ENCODE measurements around the gene SVEP1. TPM values are rescaled to one million over a fixed set of nuclear protein-coding genes. Genes with fewer than 3 reads are reported as not detected.

The SVEP1 gene
- total RNA-seq, 4 donors from 2014 or later = 53.8 to 97.8 (median 78.8) TPM

DNA sequence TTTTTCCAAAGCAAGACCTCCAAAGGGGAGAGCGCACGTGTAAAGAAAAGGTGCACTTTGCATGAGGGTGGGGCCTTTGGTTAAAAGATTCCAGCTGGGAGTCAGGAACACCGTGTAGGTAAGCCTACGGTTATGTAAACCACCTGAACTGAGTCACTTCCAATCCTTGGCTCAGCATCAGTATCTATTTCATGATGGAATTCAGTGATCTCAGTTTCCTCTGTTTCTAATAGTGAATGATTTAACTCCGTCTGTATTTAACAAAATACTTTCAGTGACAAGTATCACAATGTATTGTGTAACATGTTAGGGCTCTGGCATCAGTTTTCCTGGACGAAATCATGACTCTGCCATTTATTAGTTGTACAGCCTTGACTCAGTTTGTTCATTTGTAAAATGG, 1.3 kb upstream of the SVEP1 start:
- Histone ChIP-seq H3K27ac (peak overlapping the region in 1 of 4 donors; percentile 90), H3K36me3 (no peaks in the 10 kb centered on the region), H3K4me3 (no peak overlapping the region), H3K9me3 (peaks cover 0 to 18% (median 0%) of the 10 kb centered on the region in 4 donors), H3K27me3 (peaks cover 0 to 11% of the 10 kb centered on the region in 2 donors), H3K4me1 (peaks cover 0 to 21% (median 0%) of the 10 kb centered on the region in 4 donors)
- DNase-seq (ENCODE audit: low spot score in 2 of 2) = no peak
- TF ChIP-seq, protein P1, sequence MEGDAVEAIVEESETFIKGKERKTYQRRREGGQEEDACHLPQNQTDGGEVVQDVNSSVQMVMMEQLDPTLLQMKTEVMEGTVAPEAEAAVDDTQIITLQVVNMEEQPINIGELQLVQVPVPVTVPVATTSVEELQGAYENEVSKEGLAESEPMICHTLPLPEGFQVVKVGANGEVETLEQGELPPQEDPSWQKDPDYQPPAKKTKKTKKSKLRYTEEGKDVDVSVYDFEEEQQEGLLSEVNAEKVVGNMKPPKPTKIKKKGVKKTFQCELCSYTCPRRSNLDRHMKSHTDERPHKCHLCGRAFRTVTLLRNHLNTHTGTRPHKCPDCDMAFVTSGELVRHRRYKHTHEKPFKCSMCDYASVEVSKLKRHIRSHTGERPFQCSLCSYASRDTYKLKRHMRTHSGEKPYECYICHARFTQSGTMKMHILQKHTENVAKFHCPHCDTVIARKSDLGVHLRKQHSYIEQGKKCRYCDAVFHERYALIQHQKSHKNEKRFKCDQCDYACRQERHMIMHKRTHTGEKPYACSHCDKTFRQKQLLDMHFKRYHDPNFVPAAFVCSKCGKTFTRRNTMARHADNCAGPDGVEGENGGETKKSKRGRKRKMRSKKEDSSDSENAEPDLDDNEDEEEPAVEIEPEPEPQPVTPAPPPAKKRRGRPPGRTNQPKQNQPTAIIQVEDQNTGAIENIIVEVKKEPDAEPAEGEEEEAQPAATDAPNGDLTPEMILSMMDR (IDR thresholded peaks at IDR 0.05) = no peak
- TF ChIP-seq POLR2A (IDR thresholded peaks at IDR 0.05) = no peak
- no peak for TF ChIP-seq EP300 (IDR thresholded peaks at IDR 0.05)
- 78 to 82% methylated on average over 6 of the region's 6 CpGs for WGBS, 2 donors

DNA sequence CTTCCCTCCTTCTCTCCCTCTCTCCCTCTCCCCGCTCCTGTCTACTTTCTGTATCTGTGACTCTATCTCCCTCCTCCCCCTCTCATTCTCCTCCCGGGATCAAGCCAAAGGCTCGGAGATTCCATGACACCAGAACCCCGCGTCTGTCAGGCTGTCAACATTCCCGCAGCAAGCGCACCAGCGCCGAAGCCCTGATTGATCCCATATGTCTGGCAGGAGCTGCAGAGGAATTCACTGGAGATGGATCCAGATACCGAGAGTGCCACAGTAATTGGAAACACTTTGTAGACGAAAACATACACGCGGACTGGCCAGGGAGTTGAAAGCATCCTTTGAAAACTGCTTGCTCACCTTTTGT, 300 bp upstream of the SVEP1 start:
- Histone ChIP-seq H3K36me3 (no peaks in the 10 kb centered on the region), H3K27me3 (peaks cover 0 to 11% of the 10 kb centered on the region in 2 donors), H3K9me3 (peaks cover 0 to 10% (median 0%) of the 10 kb centered on the region in 4 donors), H3K4me3 (peak overlapping the region; percentile 27 to 64 (median 46)), H3K4me1 (peaks cover 0 to 21% (median 0%) of the 10 kb centered on the region in 4 donors), H3K27ac (peak overlapping the region; percentile 57 to 90 (median 74))
- TF ChIP-seq, protein P1 (IDR thresholded peaks at IDR 0.05) = no peak
- TF ChIP-seq EP300 (IDR thresholded peaks at IDR 0.05) (peak in 1 of 2 donors; percentile 63), POLR2A (IDR thresholded peaks at IDR 0.05) (no peak)
- WGBS, 2 donors = 0 to 3% methylated on average over 13 of the region's 13 CpGs
- DNase-seq (ENCODE audit: low spot score in 2 of 2) = peak in 1 of 2 donors; percentile 52

DNA sequence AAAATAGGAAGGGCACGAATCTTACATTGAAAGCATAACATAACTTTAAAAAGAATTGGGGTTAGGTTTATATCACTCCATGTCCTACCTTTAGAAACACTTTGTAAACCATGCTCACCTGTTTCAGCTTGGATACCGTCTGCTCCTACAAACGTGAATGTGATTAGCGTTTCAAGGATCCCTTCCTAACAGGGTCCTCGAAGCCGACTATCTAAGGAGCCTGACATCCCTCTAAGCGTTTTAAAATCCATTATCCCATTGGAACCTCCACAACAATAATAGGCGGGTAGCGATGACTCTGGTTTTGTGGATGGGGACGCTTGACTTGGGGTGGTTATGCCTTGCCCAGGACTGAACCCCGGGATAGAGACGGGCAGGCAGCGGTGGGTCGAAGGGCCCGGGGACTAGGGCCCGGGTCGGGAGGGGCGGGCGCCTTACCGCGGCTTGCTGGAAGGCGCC, 937 bp downstream of the SVEP1 start:
- no peaks in the 10 kb centered on the region for H3K36me3 ChIP-seq
- no peak for TF ChIP-seq POLR2A (IDR thresholded peaks at IDR 0.05)
- TF ChIP-seq, protein P1 (IDR thresholded peaks at IDR 0.05) = no peak
- TF ChIP-seq EP300 (IDR thresholded peaks at IDR 0.05) = no peak
- WGBS, 2 donors = 13% methylated on average over 22 of the region's 22 CpGs
- peak overlapping the region; percentile 27 to 64 (median 46) for H3K4me3 ChIP-seq
- H3K27me3 ChIP-seq = peaks cover 0 to 11% of the 10 kb centered on the region in 2 donors
- H3K4me1 ChIP-seq = peaks cover 0 to 21% (median 0%) of the 10 kb centered on the region in 4 donors
- peak overlapping the region; percentile 57 to 90 (median 74) for H3K27ac ChIP-seq
- H3K9me3 ChIP-seq = peaks cover 0 to 3% (median 0%) of the 10 kb centered on the region in 4 donors
- no peak for DNase-seq (ENCODE audit: low spot score in 2 of 2)

DNA sequence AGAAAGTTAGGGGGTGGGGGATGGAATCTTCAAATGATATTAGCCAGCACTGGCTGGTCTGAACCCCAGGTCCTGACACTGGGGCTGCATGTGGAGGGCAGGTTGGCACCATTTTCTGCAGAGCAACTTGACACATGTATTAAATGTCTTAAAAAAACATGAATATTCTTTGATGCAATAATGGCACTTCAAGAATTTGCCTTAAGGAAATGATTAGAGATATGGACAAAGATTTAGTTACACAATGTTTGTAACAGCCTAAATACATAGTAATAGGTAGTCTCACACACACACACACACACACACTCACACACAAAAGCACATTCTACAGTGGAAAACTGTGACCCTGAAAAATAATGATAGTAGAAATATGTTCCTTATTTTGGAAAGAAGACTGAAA, 3.6 kb downstream of the SVEP1 start:
- Histone ChIP-seq H3K9me3 (peaks cover 0 to 3% (median 0%) of the 10 kb centered on the region in 4 donors), H3K4me3 (peak overlapping the region in 1 of 4 donors; percentile 20), H3K4me1 (peaks cover 0 to 21% (median 0%) of the 10 kb centered on the region in 4 donors), H3K36me3 (no peaks in the 10 kb centered on the region), H3K27ac (peak overlapping the region in 2 of 4 donors; percentile 7 to 31), H3K27me3 (peaks cover 0 to 11% of the 10 kb centered on the region in 2 donors)
- DNase-seq (ENCODE audit: low spot score in 2 of 2) = no peak
- TF ChIP-seq, protein P1 (IDR thresholded peaks at IDR 0.05) = no peak
- TF ChIP-seq EP300 (IDR thresholded peaks at IDR 0.05) = no peak

DNA sequence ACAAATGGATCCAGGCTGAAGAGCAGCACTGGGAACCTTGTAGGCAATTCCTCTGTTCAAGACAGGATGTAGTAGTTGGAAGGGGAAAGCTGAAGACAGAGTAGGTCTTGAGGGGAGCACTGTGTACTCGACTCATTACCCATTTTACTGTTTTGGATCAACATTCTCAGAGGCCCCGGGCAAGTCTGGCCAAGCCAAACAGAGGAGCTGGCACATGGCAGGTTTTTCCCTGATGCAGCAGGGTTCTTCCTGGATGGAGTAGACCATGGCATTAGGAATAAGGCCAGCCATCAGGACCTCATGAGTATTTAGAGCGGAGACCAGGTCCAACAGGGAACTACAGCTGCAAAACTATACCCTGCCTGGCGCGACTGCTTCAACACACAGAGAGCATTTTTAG, 4.4 kb downstream of the SVEP1 start:
- peak in 1 of 2 donors; percentile 23 for DNase-seq (ENCODE audit: low spot score in 2 of 2)
- WGBS, 2 donors = 60 to 68% methylated on average over 5 of the region's 5 CpGs
- Histone ChIP-seq H3K36me3 (no peaks in the 10 kb centered on the region), H3K9me3 (peaks cover 0 to 3% (median 0%) of the 10 kb centered on the region in 4 donors), H3K4me1 (peaks cover 0 to 14% (median 0%) of the 10 kb centered on the region in 4 donors), H3K27me3 (peaks cover 0 to 3% of the 10 kb centered on the region in 2 donors), H3K27ac (peak overlapping the region in 2 of 4 donors; percentile 31 to 53), H3K4me3 (peak overlapping the region in 1 of 4 donors; percentile 20)
- TF ChIP-seq POLR2A (IDR thresholded peaks at IDR 0.05) = no peak
- peak in 1 of 2 donors; percentile 63 for TF ChIP-seq EP300 (IDR thresholded peaks at IDR 0.05)
- TF ChIP-seq, protein P1 (IDR thresholded peaks at IDR 0.05) = no peak
